Fibroblast of lung (primary cell): ENCODE measurements around the gene TFF2. TPM values are rescaled to one million over a fixed set of nuclear protein-coding genes. Genes with fewer than 3 reads are reported as not detected.

ENCODE experiments used
- DNase-seq, 2 donors: peaks; one replicate each; pipeline versions ENCODE4 v3.0.0 to v3.0.0-alpha.2; 2010; ENCODE audit warnings: low read depth in 2 of 2
- H2AFZ ChIP-seq: 2 replicates; pipeline ENCODE4 v1.5.1; 2012; ENCODE audit warnings: low read length, control low read depth, inconsistent platforms
- H3K27ac ChIP-seq: 2 replicates; pipeline ENCODE4 v1.5.1; 2011; ENCODE audit warnings: low read length, control low read depth; ENCODE audit not compliant: insufficient read depth
- H3K27me3 ChIP-seq: 2 replicates; pipeline ENCODE4 v1.5.1; 2011; ENCODE audit warnings: mild to moderate bottlenecking, low read length; ENCODE audit not compliant: control insufficient read depth, insufficient read depth
- H3K36me3 ChIP-seq: 2 replicates; pipeline ENCODE4 v1.5.1; 2011; ENCODE audit warnings: low read length; ENCODE audit not compliant: control insufficient read depth, insufficient read depth
- H3K4me1 ChIP-seq: 2 replicates; pipeline ENCODE4 v1.5.1; 2011; ENCODE audit warnings: low read length; ENCODE audit not compliant: control insufficient read depth, insufficient read depth; ENCODE audit errors: extremely low read depth
- H3K4me2 ChIP-seq: 2 replicates; pipeline ENCODE4 v1.5.1; 2011; ENCODE audit warnings: low read length, control low read depth; ENCODE audit not compliant: insufficient read depth; ENCODE audit errors: extremely low read depth
- H3K4me3 ChIP-seq, 4 experiments: fragments of 200-600 bp in 1 of 4; sonication (generic) in 1 of 4; replicated peaks in 1 of 4; 2 replicates each; pipeline ENCODE4 v1.5.1; 2011 to 2016; ENCODE audit warnings: low read length in 4 of 4, low read depth in 3 of 4, mild to moderate bottlenecking in 3 of 4, control low read depth in 2 of 4, inconsistent platforms in 1 of 4, mixed read lengths in 1 of 4; ENCODE audit not compliant: insufficient read depth in 1 of 4; ENCODE audit errors: control extremely low read depth in 1 of 4
- H3K79me2 ChIP-seq: 2 replicates; pipeline ENCODE4 v1.5.1; 2012; ENCODE audit warnings: mild to moderate bottlenecking, low read length, inconsistent platforms; ENCODE audit not compliant: control insufficient read depth, insufficient read depth
- H3K9ac ChIP-seq: 2 replicates; pipeline ENCODE4 v1.5.1; 2011; ENCODE audit warnings: mild to moderate bottlenecking, low read length, control low read depth; ENCODE audit not compliant: insufficient read depth
- H3K9me3 ChIP-seq: 2 replicates; pipeline ENCODE4 v1.5.1; 2012; ENCODE audit warnings: low read depth, low read length; ENCODE audit not compliant: control insufficient read depth, insufficient read depth
- H4K20me1 ChIP-seq: 2 replicates; pipeline ENCODE4 v1.5.1; 2011; ENCODE audit warnings: low read length; ENCODE audit not compliant: control insufficient read depth, insufficient read depth; ENCODE audit errors: extremely low read depth
- EZH2 ChIP-seq: IDR thresholded peaks from 2 replicates; pipeline ENCODE4 v1.5.1; 2012; ENCODE audit warnings: low read length, control low read depth, mild to moderate bottlenecking; ENCODE audit errors: missing control alignments
- polyA plus RNA-seq, 2 donors: library from polyadenylated mRNA; depleted of rRNA in 1 of 2; stranded (reverse) in 1 of 2; unstranded in 1 of 2; fragments of >200 nt; gene quantifications; 2 replicates each; pipeline ENCODE4 v1.2.1, GENCODE V29; 2011 to 2012; ENCODE audit warnings: missing spikeins in 1 of 2
- total RNA-seq: library from RNA; depleted of rRNA; stranded (reverse); fragments of >200 nt; gene quantifications from 2 replicates; pipeline ENCODE4 v1.2.1, GENCODE V29; 2014
- TF ChIP-seq, protein P1 (sequence below), 2 donors: IDR thresholded peaks in 1 of 2; conservative IDR thresholded peaks in 1 of 2; 1 replicate in 1 of 2; 2 replicates in 1 of 2; pipeline ENCODE4 v1.5.1; 2011 to 2012; ENCODE audit warnings: low read length in 2 of 2, control low read depth in 1 of 2, inconsistent platforms in 1 of 2, low read depth in 1 of 2, mild to moderate bottlenecking in 1 of 2

TFF2 gene
- total and polyA plus RNA-seq, 2 donors (not counting 1 experiment from before 2014, with no cell fraction given) = not detected

DNA sequence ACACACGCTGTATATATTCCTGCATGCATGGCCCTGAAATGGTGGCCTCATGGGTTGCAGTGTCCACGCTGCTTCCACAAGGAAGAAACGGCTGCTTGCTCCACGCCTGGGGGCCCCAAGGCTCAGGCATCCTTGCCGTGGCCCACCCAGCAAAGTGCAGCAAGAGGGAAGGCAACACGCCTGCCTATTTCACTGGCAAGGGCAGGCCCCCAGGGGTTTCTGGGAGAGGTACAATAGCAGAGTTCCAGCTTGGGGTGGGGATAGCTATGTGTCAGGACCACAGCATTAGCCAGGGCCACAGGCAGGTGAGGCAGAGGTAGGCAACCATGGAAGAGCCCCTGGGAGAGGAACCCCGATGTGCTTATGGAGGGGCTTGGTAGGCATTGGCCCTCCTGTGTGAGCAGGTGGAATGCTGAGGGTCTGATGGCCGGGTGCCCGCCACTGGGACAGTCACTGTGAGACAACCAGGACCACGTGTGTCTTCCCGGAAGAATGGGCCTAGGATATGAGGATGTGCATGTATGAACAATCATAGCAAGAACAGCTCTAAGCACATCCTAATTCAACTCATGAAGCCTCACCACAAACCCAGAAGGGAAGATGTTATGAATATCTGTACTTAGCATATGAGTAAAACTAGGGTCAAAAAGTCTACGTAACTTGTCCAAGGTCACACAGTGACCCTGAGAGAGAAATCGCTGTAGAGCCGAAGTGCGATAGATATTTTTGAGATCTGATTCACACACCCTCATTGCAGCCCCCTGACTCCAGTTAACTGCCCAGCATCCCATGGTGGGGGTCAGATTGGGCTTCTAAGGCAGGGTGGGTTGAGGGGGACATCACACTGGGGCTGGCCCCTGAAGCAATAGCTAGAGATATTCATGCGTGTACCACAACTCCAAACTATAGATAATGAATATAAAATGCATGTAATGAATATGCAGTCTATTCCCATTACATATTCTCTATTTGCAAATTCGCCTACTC is 11.8 kb downstream of the TFF2 start:
- no peak overlapping the region for H3K4me3 ChIP-seq
- no peak overlapping the region for H3K4me2 ChIP-seq
- peaks cover 2% of the 10 kb centered on the region for H3K27me3 ChIP-seq
- no peak overlapping the region for H2AFZ ChIP-seq
- TF ChIP-seq, protein P1, sequence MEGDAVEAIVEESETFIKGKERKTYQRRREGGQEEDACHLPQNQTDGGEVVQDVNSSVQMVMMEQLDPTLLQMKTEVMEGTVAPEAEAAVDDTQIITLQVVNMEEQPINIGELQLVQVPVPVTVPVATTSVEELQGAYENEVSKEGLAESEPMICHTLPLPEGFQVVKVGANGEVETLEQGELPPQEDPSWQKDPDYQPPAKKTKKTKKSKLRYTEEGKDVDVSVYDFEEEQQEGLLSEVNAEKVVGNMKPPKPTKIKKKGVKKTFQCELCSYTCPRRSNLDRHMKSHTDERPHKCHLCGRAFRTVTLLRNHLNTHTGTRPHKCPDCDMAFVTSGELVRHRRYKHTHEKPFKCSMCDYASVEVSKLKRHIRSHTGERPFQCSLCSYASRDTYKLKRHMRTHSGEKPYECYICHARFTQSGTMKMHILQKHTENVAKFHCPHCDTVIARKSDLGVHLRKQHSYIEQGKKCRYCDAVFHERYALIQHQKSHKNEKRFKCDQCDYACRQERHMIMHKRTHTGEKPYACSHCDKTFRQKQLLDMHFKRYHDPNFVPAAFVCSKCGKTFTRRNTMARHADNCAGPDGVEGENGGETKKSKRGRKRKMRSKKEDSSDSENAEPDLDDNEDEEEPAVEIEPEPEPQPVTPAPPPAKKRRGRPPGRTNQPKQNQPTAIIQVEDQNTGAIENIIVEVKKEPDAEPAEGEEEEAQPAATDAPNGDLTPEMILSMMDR (conservative IDR thresholded peaks at IDR 0.05 in 1 of 2, IDR thresholded peaks at IDR 0.05 in 1 of 2; ENCODE audit: low read depth in 1 of 2, low read length in 2 of 2) = no peak
- TF ChIP-seq EZH2 = no peak
- no peaks in the 10 kb centered on the region for H3K4me1 ChIP-seq
- H3K9ac ChIP-seq = no peak overlapping the region
- no peaks in the 10 kb centered on the region for H3K9me3 ChIP-seq
- no peak overlapping the region for H3K27ac ChIP-seq
- DNase-seq = no peak
- no peaks in the 10 kb centered on the region for H4K20me1 ChIP-seq
- no peaks in the 10 kb centered on the region for H3K36me3 ChIP-seq
- no peaks in the 10 kb centered on the region for H3K79me2 ChIP-seq

DNA sequence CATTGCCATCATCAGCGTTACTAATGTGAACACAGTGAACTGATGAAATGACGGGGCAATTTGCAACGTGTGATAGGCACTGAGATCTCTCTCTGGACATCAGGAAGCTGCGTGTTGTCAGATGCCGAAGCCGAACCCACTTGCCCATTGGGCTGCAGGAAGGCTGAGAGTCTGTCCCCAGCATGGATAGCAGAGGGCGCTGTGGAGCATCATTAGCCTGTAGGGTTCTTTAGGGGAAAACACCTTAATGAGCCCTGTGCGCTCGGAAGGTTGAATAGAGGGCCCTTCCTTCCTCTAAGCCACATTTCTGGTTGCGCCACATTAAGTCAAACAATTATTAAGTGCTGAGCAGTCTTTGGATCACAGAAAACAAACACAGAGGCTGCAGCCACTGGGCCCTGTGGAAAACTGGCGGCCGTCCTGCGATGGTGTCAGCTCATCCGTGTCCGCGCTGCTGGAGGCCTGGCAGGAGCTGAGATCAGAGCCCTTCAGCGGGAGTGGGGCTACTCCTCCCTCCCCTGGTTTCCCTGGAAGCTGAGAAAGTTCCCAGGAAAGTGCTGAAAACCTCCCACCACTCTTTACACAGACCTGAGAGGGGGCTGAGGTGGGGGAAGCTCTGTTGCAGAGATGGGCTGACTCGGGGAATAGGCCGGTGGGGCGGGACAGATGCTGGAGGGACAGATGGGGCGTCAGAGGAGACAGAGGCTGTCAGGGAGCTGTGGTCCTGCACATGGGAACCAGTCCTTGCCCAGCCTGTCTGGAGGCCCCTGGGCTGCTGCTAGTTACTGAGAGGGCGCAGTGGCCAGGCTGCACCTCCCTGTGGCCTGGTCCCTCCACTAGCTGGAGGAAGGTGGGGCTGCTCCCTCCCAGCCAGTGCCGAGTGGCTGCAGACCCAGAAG is 12.7 kb downstream of the TFF2 start:
- Histone ChIP-seq H3K4me1 (no peaks in the 10 kb centered on the region), H3K79me2 (no peaks in the 10 kb centered on the region), H3K4me3 (no peak overlapping the region), H3K27me3 (peaks cover 2% of the 10 kb centered on the region), H2AFZ (no peak overlapping the region), H3K36me3 (no peaks in the 10 kb centered on the region), H3K4me2 (no peak overlapping the region), H3K27ac (no peak overlapping the region), H3K9me3 (no peaks in the 10 kb centered on the region), H4K20me1 (no peaks in the 10 kb centered on the region), H3K9ac (no peak overlapping the region)
- DNase-seq = peak; percentile 35 to 50
- TF ChIP-seq, protein P1 (conservative IDR thresholded peaks at IDR 0.05 in 1 of 2, IDR thresholded peaks at IDR 0.05 in 1 of 2; ENCODE audit: low read depth in 1 of 2, low read length in 2 of 2) = peak; percentile 31 to 72
- no peak for TF ChIP-seq EZH2

DNA sequence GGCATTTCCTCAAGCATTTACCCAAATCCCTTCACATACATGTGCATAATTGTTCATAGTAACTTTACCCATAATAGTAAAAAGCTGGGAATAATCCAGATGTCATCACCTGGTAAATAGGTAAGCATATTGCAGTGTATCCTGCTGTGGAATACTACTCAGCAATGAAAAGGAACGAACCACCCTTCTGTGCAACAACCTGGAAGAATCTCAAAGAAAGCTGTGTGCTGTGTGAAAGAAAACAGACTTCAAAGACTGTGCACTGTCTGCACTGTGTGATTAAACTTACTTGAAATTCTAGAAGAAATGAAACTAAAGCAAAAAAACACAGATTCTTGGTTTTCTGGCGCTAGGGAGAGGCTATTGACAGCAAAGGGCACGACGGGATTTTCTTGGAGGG is 13.5 kb downstream of the TFF2 start:
- H3K9me3 ChIP-seq = no peaks in the 10 kb centered on the region
- H3K79me2 ChIP-seq = no peaks in the 10 kb centered on the region
- no peaks in the 10 kb centered on the region for H3K4me1 ChIP-seq
- no peaks in the 10 kb centered on the region for H3K36me3 ChIP-seq
- DNase-seq = no peak
- no peak overlapping the region for H3K27ac ChIP-seq
- H3K4me2 ChIP-seq = no peak overlapping the region
- no peaks in the 10 kb centered on the region for H4K20me1 ChIP-seq
- H3K27me3 ChIP-seq = peaks cover 2% of the 10 kb centered on the region
- TF ChIP-seq, protein P1 (conservative IDR thresholded peaks at IDR 0.05 in 1 of 2, IDR thresholded peaks at IDR 0.05 in 1 of 2; ENCODE audit: low read depth in 1 of 2, low read length in 2 of 2) = no peak
- no peak for TF ChIP-seq EZH2
- no peak overlapping the region for H3K4me3 ChIP-seq
- H2AFZ ChIP-seq = no peak overlapping the region
- H3K9ac ChIP-seq = no peak overlapping the region
